Ishikawa (cell line): ENCODE results near the gene KCNAB1.

Experiments
- CEBPB ChIP-seq: IDR thresholded peaks from 2 replicates; pipeline ENCODE4 v1.6.1; 2012
- CREB1 ChIP-seq: IDR thresholded peaks from 2 replicates; pipeline ENCODE4 v1.6.1; 2012; ENCODE audit warnings: low read depth
- EGR1 ChIP-seq: IDR thresholded peaks from 2 replicates; pipeline ENCODE4 v1.6.1; 2012
- EP300 ChIP-seq: IDR thresholded peaks from 2 replicates; pipeline ENCODE4 v1.6.1; 2012; ENCODE audit warnings: borderline replicate concordance
- FOXM1 ChIP-seq: IDR thresholded peaks from 2 replicates; pipeline ENCODE4 v1.6.1; 2012; ENCODE audit warnings: low read depth, borderline replicate concordance
- MAX ChIP-seq: IDR thresholded peaks from 2 replicates; pipeline ENCODE4 v1.6.1; 2012
- NFIC ChIP-seq: IDR thresholded peaks from 2 replicates; pipeline ENCODE4 v1.6.1; 2012
- RAD21 ChIP-seq: IDR thresholded peaks from 2 replicates; pipeline ENCODE4 v1.6.1; 2012; ENCODE audit warnings: low read depth
- REST ChIP-seq: IDR thresholded peaks from 2 replicates; pipeline ENCODE4 v1.6.1; 2012; ENCODE audit warnings: low read depth, mild to moderate bottlenecking
- TAF1 ChIP-seq: IDR thresholded peaks from 2 replicates; pipeline ENCODE4 v1.6.1; 2012; ENCODE audit warnings: low read depth, mild to moderate bottlenecking
- TCF12 ChIP-seq: IDR thresholded peaks from 2 replicates; pipeline ENCODE4 v1.6.1; 2012; ENCODE audit warnings: low read depth
- TEAD4 ChIP-seq: IDR thresholded peaks from 2 replicates; pipeline ENCODE4 v1.6.1; 2012
- USF1 ChIP-seq: IDR thresholded peaks from 2 replicates; pipeline ENCODE4 v1.6.1; 2012
- YY1 ChIP-seq: IDR thresholded peaks from 2 replicates; pipeline ENCODE4 v1.6.1; 2012; ENCODE audit warnings: low read depth
- ZBTB7A ChIP-seq: IDR thresholded peaks from 2 replicates; pipeline ENCODE4 v1.6.1; 2012; ENCODE audit warnings: low read depth

Gene KCNAB1

GRCh38 chr3:156180077-156180476 is 59.7 kb downstream of the KCNAB1 start:
- no peak for TF ChIP-seq CREB1
- TF ChIP-seq TAF1: no peak
- no peak for TF ChIP-seq TEAD4
- no peak for TF ChIP-seq EP300
- TF ChIP-seq EGR1: no peak
- TF ChIP-seq TCF12: no peak
- TF ChIP-seq YY1: no peak
- no peak for TF ChIP-seq CEBPB

GRCh38 chr3:156181509-156181908 is 61.1 kb downstream of the KCNAB1 start:
- no peak for TF ChIP-seq REST
- TF ChIP-seq YY1: no peak
- TF ChIP-seq TAF1: no peak
- TF ChIP-seq NFIC: no peak

- TF ChIP-seq EGR1: no peak
- no peak for TF ChIP-seq TCF12
- no peak for TF ChIP-seq RAD21
- no peak for TF ChIP-seq CEBPB
- TF ChIP-seq CREB1: no peak
- no peak for TF ChIP-seq EP300
- no peak for TF ChIP-seq ZBTB7A
- TF ChIP-seq USF1: no peak
- no peak for TF ChIP-seq TEAD4
- no peak for TF ChIP-seq YY1
- TF ChIP-seq FOXM1: no peak
- TF ChIP-seq TAF1: no peak
- TF ChIP-seq MAX: no peak
- no peak for TF ChIP-seq NFIC
- TF ChIP-seq REST: no peak
Observed at GRCh38 chr3:156183396-156183795, 63.0 kb downstream of the KCNAB1 start.

- TF ChIP-seq FOXM1: no peak
- no peak for TF ChIP-seq TCF12
Observed at GRCh38 chr3:156184156-156184555, 63.8 kb downstream of the KCNAB1 start.

GRCh38 chr3:156187146-156187769 is 66.9 kb downstream of the KCNAB1 start:
- no peak for TF ChIP-seq REST
- TF ChIP-seq RAD21: no peak
- TF ChIP-seq CEBPB: no peak
- TF ChIP-seq MAX: no peak
- TF ChIP-seq TEAD4: no peak
- no peak for TF ChIP-seq EGR1
- TF ChIP-seq ZBTB7A: no peak
- TF ChIP-seq YY1: no peak
- TF ChIP-seq NFIC: no peak
